Astrocyte (in vitro differentiated cells and primary cell): ENCODE data around the gene SIAE. TPM values are rescaled to one million over a fixed set of nuclear protein-coding genes. Genes with fewer than 3 reads are reported as not detected.

Experiments used
- DNase-seq: peaks from one replicate; pipeline ENCODE4 v3.0.0-alpha.2; 2010; ENCODE audit warnings: low read depth
- FAIRE-seq: peaks from 2 replicates; lab custom pipeline; 2011; peaks lifted over from hg19 to GRCh38; lab: Jason Lieb, UNC
- H2AFZ ChIP-seq: 2 replicates; pipeline ENCODE4 v1.6.0; 2012; ENCODE audit warnings: low read depth, low read length, inconsistent platforms
- H3K27ac ChIP-seq: 2 replicates; pipeline ENCODE4 v1.5.1; 2011; ENCODE audit warnings: low read depth, low read length, inconsistent platforms
- H3K27me3 ChIP-seq: 2 replicates; pipeline ENCODE4 v1.6.0; 2011; ENCODE audit warnings: low read length, inconsistent platforms; ENCODE audit not compliant: insufficient read depth
- H3K36me3 ChIP-seq: 2 replicates; pipeline ENCODE4 v1.5.1; 2011; ENCODE audit warnings: low read length, inconsistent platforms; ENCODE audit not compliant: insufficient read depth
- H3K4me1 ChIP-seq: 2 replicates; pipeline ENCODE4 v1.5.1; 2011; ENCODE audit warnings: low read length, inconsistent platforms; ENCODE audit not compliant: insufficient read depth
- H3K4me2 ChIP-seq: 2 replicates; pipeline ENCODE4 v1.6.0; 2012; ENCODE audit warnings: low read length, inconsistent platforms
- H3K4me3 ChIP-seq: 2 replicates; pipeline ENCODE4 v1.5.1; 2011; ENCODE audit warnings: low read depth, mild to moderate bottlenecking, low read length, inconsistent platforms; ENCODE audit not compliant: insufficient read depth
- H3K79me2 ChIP-seq: 2 replicates; pipeline ENCODE4 v1.6.0; 2012; ENCODE audit warnings: mild to moderate bottlenecking, low read length, inconsistent platforms; ENCODE audit not compliant: insufficient read depth
- H3K9ac ChIP-seq: 2 replicates; pipeline ENCODE4 v1.6.0; 2012; ENCODE audit warnings: mild to moderate bottlenecking, low read length, inconsistent platforms
- H3K9me3 ChIP-seq: 2 replicates; pipeline ENCODE4 v1.5.1; 2012; ENCODE audit warnings: low read depth, mild to moderate bottlenecking, low read length, inconsistent platforms; ENCODE audit not compliant: insufficient read depth
- H4K20me1 ChIP-seq: 2 replicates; pipeline ENCODE4 v1.6.0; 2012; ENCODE audit warnings: low read length, inconsistent platforms; ENCODE audit not compliant: insufficient read depth
- H3K27ac Mint-ChIP-seq: one replicate; pipeline ENCODE4 v1.8.0; 2021; ENCODE audit warnings: mild to moderate bottlenecking, mixed read lengths; ENCODE audit not compliant: unreplicated experiment
- H3K27me3 Mint-ChIP-seq: one replicate; pipeline ENCODE4 v1.8.0; 2021; ENCODE audit warnings: low read depth, mixed read lengths; ENCODE audit not compliant: unreplicated experiment
- H3K36me3 Mint-ChIP-seq: one replicate; pipeline ENCODE4 v1.8.0; 2021; ENCODE audit warnings: low read depth, mixed read lengths; ENCODE audit not compliant: unreplicated experiment
- H3K4me1 Mint-ChIP-seq: one replicate; pipeline ENCODE4 v1.8.0; 2021; ENCODE audit warnings: low read depth, mixed read lengths; ENCODE audit not compliant: unreplicated experiment
- H3K4me3 Mint-ChIP-seq: one replicate; pipeline ENCODE4 v1.8.0; 2021; ENCODE audit warnings: mild to moderate bottlenecking, moderate library complexity, mixed read lengths; ENCODE audit not compliant: unreplicated experiment
- H3K9me3 Mint-ChIP-seq: one replicate; pipeline ENCODE4 v1.8.0; 2021; ENCODE audit warnings: mild to moderate bottlenecking, mixed read lengths; ENCODE audit not compliant: unreplicated experiment
- CTCF ChIP-seq: IDR thresholded peaks from 2 replicates; pipeline ENCODE4 v1.5.1; 2011; ENCODE audit warnings: low read depth, mild to moderate bottlenecking, inconsistent platforms, low read length, moderate library complexity; ENCODE audit not compliant: insufficient read depth
- EZH2 ChIP-seq: IDR thresholded peaks from 2 replicates; pipeline ENCODE4 v1.6.1; 2012; ENCODE audit warnings: mild to moderate bottlenecking, low read length, inconsistent platforms; ENCODE audit not compliant: insufficient read depth
- total RNA-seq: library from RNA; stranded (reverse); gene quantifications from 2 replicates; pipeline ENCODE4 v1.2.1, GENCODE V29; 2021

The SIAE gene
- total RNA-seq, 1 donor from 2014 or later: 15.4 TPM

GRCh38 chr11:124658501-124658900 lies 15.0 kb downstream of the SIAE start:
- no peaks in the 10 kb centered on the region for H3K27me3 ChIP-seq
- H3K9ac ChIP-seq: no peak overlapping the region
- H3K4me2 ChIP-seq: no peak overlapping the region
- Mint-ChIP-seq H3K4me3 (no peak overlapping the region), H3K4me1 (peaks cover 10% of the 10 kb centered on the region), H3K27me3 (peaks cover 6% of the 10 kb centered on the region), H3K9me3 (no peaks in the 10 kb centered on the region), H3K36me3 (peaks cover 3% of the 10 kb centered on the region), H3K27ac (no peak overlapping the region)
- TF ChIP-seq EZH2 (no peak), CTCF (no peak)
- no peaks in the 10 kb centered on the region for H3K36me3 ChIP-seq
- peaks cover 11% of the 10 kb centered on the region for H3K4me1 ChIP-seq
- FAIRE-seq: no peak
- no peaks in the 10 kb centered on the region for H3K79me2 ChIP-seq
- no peak overlapping the region for H3K4me3 ChIP-seq
- DNase-seq: no peak
- H2AFZ ChIP-seq: no peak overlapping the region
- H4K20me1 ChIP-seq: no peaks in the 10 kb centered on the region
- no peak overlapping the region for H3K27ac ChIP-seq
- H3K9me3 ChIP-seq: no peaks in the 10 kb centered on the region

- DNase-seq (peak; percentile 2), FAIRE-seq (no peak)
- Mint-ChIP-seq H3K4me1 (peaks cover 10% of the 10 kb centered on the region), H3K27me3 (peaks cover 6% of the 10 kb centered on the region), H3K4me3 (no peak overlapping the region), H3K9me3 (no peaks in the 10 kb centered on the region), H3K36me3 (peaks cover 6% of the 10 kb centered on the region), H3K27ac (no peak overlapping the region)
- Histone ChIP-seq H3K36me3 (no peaks in the 10 kb centered on the region), H3K9me3 (no peaks in the 10 kb centered on the region), H3K4me3 (no peak overlapping the region), H3K27ac (no peak overlapping the region), H2AFZ (no peak overlapping the region), H3K4me1 (peaks cover 11% of the 10 kb centered on the region), H3K27me3 (no peaks in the 10 kb centered on the region), H3K9ac (no peak overlapping the region), H3K4me2 (peak overlapping the region; percentile 66), H3K79me2 (no peaks in the 10 kb centered on the region), H4K20me1 (no peaks in the 10 kb centered on the region)
- TF ChIP-seq CTCF (no peak), EZH2 (no peak)
These were observed 15.6 kb downstream of the SIAE start for GRCh38 chr11:124657904-124658303.

- H3K36me3 ChIP-seq: no peaks in the 10 kb centered on the region
- peaks cover 11% of the 10 kb centered on the region for H3K4me1 ChIP-seq
- no peaks in the 10 kb centered on the region for H3K79me2 ChIP-seq
- H3K4me3 ChIP-seq: no peak overlapping the region
- H3K4me2 ChIP-seq: peak overlapping the region; percentile 66
- H3K9me3 ChIP-seq: no peaks in the 10 kb centered on the region
- no peaks in the 10 kb centered on the region for H4K20me1 ChIP-seq
- peaks cover 8% of the 10 kb centered on the region for H3K27me3 Mint-ChIP-seq
- TF ChIP-seq CTCF (no peak), EZH2 (no peak)
- no peaks in the 10 kb centered on the region for H3K9me3 Mint-ChIP-seq
- peak overlapping the region; percentile 62 for H3K27ac Mint-ChIP-seq
- no peak overlapping the region for H3K9ac ChIP-seq
- H2AFZ ChIP-seq: peak overlapping the region; percentile 41
- peaks cover 10% of the 10 kb centered on the region for H3K4me1 Mint-ChIP-seq
- H3K4me3 Mint-ChIP-seq: no peak overlapping the region
- H3K36me3 Mint-ChIP-seq: peaks cover 6% of the 10 kb centered on the region
- H3K27ac ChIP-seq: no peak overlapping the region
- no peaks in the 10 kb centered on the region for H3K27me3 ChIP-seq
- FAIRE-seq (no peak), DNase-seq (peak; percentile 61)
These were observed 16.5 kb downstream of the SIAE start for GRCh38 chr11:124656774-124657630.
